ENCODE measurements around the gene R3HDM1.
A peak's percentile ranks its signal among the peaks of the same experiment; 100 is the strongest.
"Not testable (repeated sequence)": the region's sequence is repeated elsewhere in the genome, so short reads cannot be mapped to it uniquely, and the experiment has no call there.

R3HDM1 gene

GRCh38 chr2:135573620-135574019, 42.3 kb downstream of the R3HDM1 start:
- no peak for DNase-seq

DNA sequence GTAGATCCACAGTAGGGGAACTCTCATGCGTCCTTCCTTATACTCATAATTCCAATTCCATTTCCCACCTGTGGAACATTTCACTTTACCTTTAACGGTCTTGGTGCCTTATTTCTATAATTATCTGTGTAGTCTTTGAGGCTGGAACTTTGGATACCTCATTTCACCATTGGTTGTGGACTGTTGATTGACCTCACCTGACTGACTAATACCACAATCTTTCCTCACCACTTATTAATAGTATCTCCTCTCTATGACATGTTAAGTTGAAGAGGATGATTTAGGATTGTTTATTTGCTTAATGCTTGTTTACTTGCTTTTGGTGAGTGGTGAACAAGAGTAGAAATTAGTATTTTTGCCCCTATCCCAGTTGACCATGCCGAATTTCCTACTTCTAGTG, 50.0 kb downstream of the R3HDM1 start:
- DNase-seq, result no peak

- DNase-seq, result no peak
Observed at GRCh38 chr2:135582383-135582782, 51.1 kb downstream of the R3HDM1 start.

GRCh38 chr2:135585586-135585985, 54.3 kb downstream of the R3HDM1 start:
- DNase-seq, result peak; percentile 24

DNA sequence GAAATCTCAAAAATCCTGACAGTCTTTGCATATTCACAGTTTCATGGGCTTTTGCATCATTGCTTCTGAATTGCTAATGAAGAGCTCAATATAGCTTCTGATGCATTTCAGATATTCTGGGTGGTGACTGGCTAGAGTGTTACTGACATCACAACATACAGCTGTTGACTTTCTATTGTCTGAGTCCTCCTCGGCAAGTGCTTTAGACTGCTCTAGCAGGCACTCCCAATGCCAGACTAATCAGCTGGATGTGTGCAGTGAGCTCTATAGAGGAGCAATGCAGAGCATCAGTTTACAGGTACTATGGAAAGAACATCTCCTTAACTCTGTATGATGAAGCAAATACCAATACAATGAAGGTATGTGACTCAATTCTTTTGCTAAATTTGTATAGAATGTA, 54.9 kb downstream of the R3HDM1 start:
- no peak for DNase-seq

GRCh38 chr2:135587958-135588357, 56.7 kb downstream of the R3HDM1 start:
- no peak for DNase-seq

- DNase-seq, result no peak
Observed at GRCh38 chr2:135590619-135591260, 59.5 kb downstream of the R3HDM1 start.

DNA sequence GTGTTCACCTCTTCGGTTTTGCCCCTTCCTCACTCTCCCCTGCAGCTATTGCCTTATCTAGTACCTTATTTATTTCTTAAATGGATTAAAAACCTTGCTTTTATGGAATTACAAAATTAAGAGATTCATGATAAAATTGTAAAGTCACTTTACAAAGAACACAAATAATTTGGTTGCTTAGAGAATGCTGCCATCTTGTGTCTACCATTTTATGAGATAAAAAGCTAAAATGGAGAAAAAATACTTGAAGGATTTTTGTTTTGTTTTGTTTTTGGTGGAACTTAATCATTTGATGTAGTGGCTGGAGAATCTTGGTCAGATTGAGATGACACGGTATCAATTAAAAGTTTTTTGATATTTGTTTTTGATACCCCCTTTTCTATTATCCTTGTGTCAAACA, 69.6 kb downstream of the R3HDM1 start:
- DNase-seq, result no peak

- DNase-seq, result no peak
Observed at GRCh38 chr2:135603543-135603942, 72.3 kb downstream of the R3HDM1 start.

GRCh38 chr2:135607561-135607960, 76.3 kb downstream of the R3HDM1 start:
- DNase-seq, result no peak

- DNase-seq, result no peak
Observed at GRCh38 chr2:135612319-135612718, 81.0 kb downstream of the R3HDM1 start.

- DNase-seq, result no peak
Observed at GRCh38 chr2:135615404-135615803, 84.1 kb downstream of the R3HDM1 start.

DNA sequence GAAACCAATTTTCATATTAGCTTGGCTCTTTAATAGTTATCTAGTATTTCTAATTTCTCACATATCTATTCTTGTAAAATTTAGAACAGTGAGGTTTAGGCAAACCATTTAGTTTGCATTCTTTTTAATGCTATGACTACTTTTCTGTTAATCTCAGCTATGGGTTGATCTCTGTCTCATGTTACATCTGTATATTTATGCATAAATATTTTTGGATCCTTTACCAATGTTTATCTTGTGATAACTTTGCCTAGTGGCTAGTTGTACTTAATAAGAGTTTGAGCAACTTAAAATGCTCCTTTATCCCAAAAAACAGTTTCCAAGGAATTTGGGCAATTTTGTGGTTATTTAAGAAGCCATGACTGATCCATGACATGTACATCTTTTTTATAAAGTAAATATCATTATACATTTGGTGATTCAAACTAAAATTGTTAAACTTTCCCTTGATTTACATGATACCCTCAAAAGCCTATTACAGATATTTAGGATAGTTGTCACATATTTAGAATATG, 86.3 kb downstream of the R3HDM1 start:
- DNase-seq, result peak; percentile 10

- no peak for DNase-seq
Observed at GRCh38 chr2:135620198-135620597, 88.9 kb downstream of the R3HDM1 start.

GRCh38 chr2:135629520-135629919, 98.2 kb downstream of the R3HDM1 start:
- DNase-seq, result no peak

GRCh38 chr2:135630034-135630433, 98.8 kb downstream of the R3HDM1 start:
- not testable (repeated sequence) for DNase-seq

GRCh38 chr2:135630488-135630887, 99.2 kb downstream of the R3HDM1 start:
- no peak for DNase-seq

GRCh38 chr2:135633582-135633981, 102.3 kb downstream of the R3HDM1 start:
- DNase-seq, result no peak

DNA sequence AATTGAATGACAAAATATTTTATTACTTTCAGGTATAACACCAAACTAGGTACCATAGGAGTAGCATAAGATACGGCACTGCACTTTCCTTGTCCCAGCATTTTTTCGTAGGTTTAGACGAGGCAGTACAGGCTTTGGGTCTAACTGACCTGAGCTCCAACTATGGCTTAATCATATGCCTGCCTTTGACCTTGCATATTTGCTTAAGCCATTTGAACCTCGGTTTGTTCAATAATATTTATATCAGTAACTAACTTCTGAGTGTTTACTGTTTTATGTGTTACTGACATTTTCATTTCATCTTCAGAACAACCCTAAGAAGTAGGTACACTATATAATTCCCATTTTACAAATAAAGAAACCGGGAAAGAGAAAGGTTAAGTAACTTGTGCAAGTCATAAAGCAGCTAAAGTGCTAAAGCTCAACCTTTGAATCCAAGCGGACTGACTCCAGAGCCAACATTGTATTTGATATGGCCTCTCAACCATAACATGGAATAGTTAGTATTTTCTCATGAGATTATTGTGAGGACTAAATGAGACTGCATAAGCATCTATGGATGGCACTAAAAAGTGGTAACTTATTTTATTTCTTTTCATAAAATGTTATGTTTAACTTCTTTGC, 104.0 kb downstream of the R3HDM1 start:
- no peak for DNase-seq

DNA sequence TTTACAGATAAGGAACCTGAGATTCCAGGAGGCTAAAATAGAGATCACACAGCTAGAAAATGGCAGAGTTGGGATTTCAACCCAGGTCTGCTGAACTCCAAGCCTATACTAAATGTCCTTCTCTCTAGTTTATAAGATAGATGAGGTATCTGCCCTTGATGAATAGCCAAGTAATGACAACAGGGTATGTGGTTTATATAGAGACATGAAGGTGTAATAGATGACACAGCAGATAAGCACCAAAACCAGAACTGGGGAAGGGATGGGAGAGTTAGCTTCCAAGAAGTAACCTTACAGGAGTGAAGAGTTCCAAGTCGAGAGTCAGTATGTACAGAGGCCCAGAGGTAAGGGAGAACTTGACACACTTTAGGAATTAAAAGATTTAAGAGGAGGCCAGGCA, 105.7 kb downstream of the R3HDM1 start:
- DNase-seq, result no peak

DNA sequence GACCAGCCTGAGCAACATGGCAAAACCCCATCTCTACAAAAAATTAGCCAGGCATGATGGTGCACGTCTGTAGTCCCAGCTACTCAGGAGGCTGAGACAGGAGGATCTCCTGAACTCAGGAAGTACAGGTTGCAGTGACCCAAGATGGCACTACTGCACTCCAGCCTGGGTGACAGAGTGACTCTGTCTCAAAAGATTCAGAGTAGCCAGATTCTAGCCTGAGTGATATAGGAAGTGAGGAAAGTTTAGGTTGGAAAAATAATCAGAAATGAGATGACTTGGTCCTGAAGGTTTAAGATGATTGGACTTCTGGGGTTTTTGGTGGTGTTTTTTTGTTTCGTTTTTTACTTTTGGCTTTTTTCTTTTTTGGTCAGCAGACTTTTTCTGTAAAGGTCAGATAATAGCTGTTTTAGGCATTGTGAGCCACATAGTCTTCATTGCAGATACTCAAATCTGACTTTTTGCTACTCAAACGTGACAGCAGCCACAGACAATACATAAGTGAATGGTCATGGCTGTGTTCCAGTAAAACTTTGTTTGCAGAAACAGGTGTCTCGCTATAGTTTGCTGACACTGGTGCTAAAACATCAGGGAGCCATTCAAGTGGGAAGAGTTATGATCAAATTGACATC, 106.3 kb downstream of the R3HDM1 start:
- DNase-seq, result no peak

GRCh38 chr2:135638825-135639224, 107.5 kb downstream of the R3HDM1 start:
- no peak for DNase-seq

- DNase-seq, result no peak
Observed at GRCh38 chr2:135641156-135642068, 110.1 kb downstream of the R3HDM1 start.

Data from HCEC 1CT (cell line).